GM03348 (cell line): ENCODE data around the gene LMCD1.

Experiments
- DNase-seq: peaks from one replicate; pipeline ENCODE4 v3.0.0; 2012; ENCODE audit warnings: low spot score

The LMCD1 gene

DNA sequence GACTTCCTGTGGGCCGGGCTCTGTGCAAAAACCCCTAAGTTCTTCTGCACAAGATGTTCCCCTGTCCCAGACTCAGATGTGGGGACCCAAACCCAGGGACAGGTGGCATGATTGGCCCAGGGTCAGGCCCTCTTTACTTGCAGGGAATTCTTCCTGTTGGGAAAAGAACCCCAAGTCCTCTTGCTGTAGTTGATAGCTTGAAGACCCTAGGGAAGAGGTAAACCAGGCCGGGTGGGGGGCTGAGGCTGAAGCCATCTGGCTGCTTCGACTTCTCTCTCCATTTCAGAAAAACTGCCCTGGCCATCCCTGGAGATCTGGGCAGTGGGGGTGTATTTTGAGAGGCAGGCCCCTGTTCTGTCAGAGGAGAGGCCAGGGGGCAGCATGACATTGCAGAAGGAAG is 119.5 kb downstream of the LMCD1 start:
- DNase-seq, result no peak

GRCh38 chr3:8621872-8622271 is 120.2 kb downstream of the LMCD1 start:
- peak; percentile 93 for DNase-seq

- peak; percentile 90 for DNase-seq
These were observed 121.5 kb downstream of the LMCD1 start for GRCh38 chr3:8622873-8623691.

GRCh38 chr3:8623741-8624140 is 122.1 kb downstream of the LMCD1 start:
- no peak for DNase-seq
